HepG2 (cell line): ENCODE data around the gene ATP8A1. TPM values are rescaled to one million over a fixed set of nuclear protein-coding genes. Genes with fewer than 3 reads are reported as not detected.

Experiments used
- CCAR2 ChIP-seq: fragments of 200-400 bp; formaldehyde crosslinking; optimal IDR thresholded peaks from 2 replicates; pipeline ENCODE3; 2018; ENCODE audit warnings: low read depth, mild to moderate bottlenecking, low read length, moderate library complexity
- FOSL1 ChIP-seq: sonication (generic); formaldehyde crosslinking; IDR thresholded peaks from 2 replicates; pipeline ENCODE4 v1.9.0; 2021; ENCODE audit warnings: missing genetic modification reagents, borderline replicate concordance
- HCFC1 ChIP-seq: fragments of 150-350 bp; IDR thresholded peaks from 2 replicates; pipeline ENCODE4 v1.6.1; 2014; ENCODE audit warnings: low read depth, low read length
- HES4 ChIP-seq: sonication (generic); formaldehyde crosslinking; IDR thresholded peaks from 2 replicates; pipeline ENCODE4 v1.9.0; 2021; ENCODE audit warnings: mild to moderate bottlenecking, missing genetic modification reagents, borderline replicate concordance
- MTA3 ChIP-seq: sonication (generic); formaldehyde crosslinking; IDR thresholded peaks from 2 replicates; pipeline ENCODE4 v1.4.0; 2020; ENCODE audit warnings: missing genetic modification reagents
- NCOA2 ChIP-seq: sonication (generic); formaldehyde crosslinking; IDR thresholded peaks from 2 replicates; pipeline ENCODE4 v1.8.0; 2022; ENCODE audit warnings: inconsistent platforms
- PAX8 ChIP-seq: sonication (generic); formaldehyde crosslinking; IDR thresholded peaks from 2 replicates; pipeline ENCODE4 v1.8.0; 2022; ENCODE audit warnings: mild to moderate bottlenecking, missing genetic modification reagents, borderline replicate concordance
- SNAPC5 ChIP-seq: sonication (generic); formaldehyde crosslinking; IDR thresholded peaks from 2 replicates; pipeline ENCODE4 v1.8.1; 2023; ENCODE audit warnings: mild to moderate bottlenecking, missing genetic modification reagents, borderline replicate concordance
- SOX6 ChIP-seq, 2 experiments: fragments of 450-650 bp in 1 of 2; sonication (generic) in 1 of 2; formaldehyde crosslinking in 1 of 2; IDR thresholded peaks; 2 replicates each; pipeline versions ENCODE4 v1.4.0 to v1.6.1; 2017 to 2020; ENCODE audit warnings: antibody characterized with exemption in 1 of 2, mild to moderate bottlenecking in 1 of 2, missing genetic modification reagents in 1 of 2
- ZGPAT ChIP-seq: IDR thresholded peaks from 2 replicates; pipeline ENCODE4 v1.6.1; 2016; ENCODE audit warnings: mild to moderate bottlenecking
- ZKSCAN8 ChIP-seq: IDR thresholded peaks from 2 replicates; pipeline ENCODE4 v1.6.1; 2016; ENCODE audit warnings: borderline replicate concordance, missing genetic modification reagents, missing compliant biosample characterization
- ZNF552 ChIP-seq: sonication (generic); formaldehyde crosslinking; IDR thresholded peaks from 2 replicates; pipeline ENCODE4 v1.9.0; 2022; ENCODE audit warnings: missing genetic modification reagents, mild to moderate bottlenecking, borderline replicate concordance
- ZNF572 ChIP-seq: sonication (generic); formaldehyde crosslinking; IDR thresholded peaks from 2 replicates; pipeline ENCODE4 v1.5.1; 2020; ENCODE audit warnings: mild to moderate bottlenecking, missing genetic modification reagents
- ZNF687 ChIP-seq: sonication (generic); formaldehyde crosslinking; IDR thresholded peaks from 2 replicates; pipeline ENCODE4 v1.5.1; 2020; ENCODE audit warnings: mild to moderate bottlenecking, missing genetic modification reagents, moderate library complexity
- ZNF780A ChIP-seq: sonication (generic); formaldehyde crosslinking; IDR thresholded peaks from 2 replicates; pipeline ENCODE4 v1.8.0; 2022; ENCODE audit warnings: mild to moderate bottlenecking, missing genetic modification reagents, moderate library complexity
- ZNF792 ChIP-seq: IDR thresholded peaks from 2 replicates; pipeline ENCODE4 v1.6.1; 2016
- ZNF83 ChIP-seq: sonication (generic); formaldehyde crosslinking; IDR thresholded peaks from 2 replicates; pipeline ENCODE4 v1.4.0; 2020; ENCODE audit warnings: missing genetic modification reagents, mild to moderate bottlenecking, borderline replicate concordance
- ZNF878 ChIP-seq: sonication (generic); formaldehyde crosslinking; IDR thresholded peaks from 2 replicates; pipeline ENCODE4 v1.8.1; 2023; ENCODE audit warnings: mild to moderate bottlenecking, missing genetic modification reagents, moderate library complexity
- polyA plus RNA-seq, 8 experiments: library from polyadenylated mRNA; depleted of rRNA in 3 of 8; stranded (reverse) in 7 of 8; unstranded in 1 of 8; fragments of >200 nt; fragmentation: Illumina TruSeq in 4 of 8; extraction: Trizol in 4 of 8; gene quantifications; 2 replicates each; pipeline versions ENCODE4 v1.2.1 to v1.2.3, GENCODE V29; 2011 to 2016; ENCODE audit warnings: low read depth in 4 of 8, missing spikeins in 1 of 8, mixed read lengths in 1 of 8; ENCODE audit not compliant: insufficient read depth in 1 of 8
- total RNA-seq, 5 experiments: library from RNA; depleted of rRNA; stranded (reverse); fragments of >200 nt; fragmentation: Illumina TruSeq; extraction: Trizol; gene quantifications; 2 replicates each; pipeline ENCODE4 v1.2.3, GENCODE V29; 2016; ENCODE audit warnings: low read depth in 1 of 5

ATP8A1 gene
- total and polyA plus RNA-seq, 2 of the 13 experiments (the other 11 are each of a cell fraction or from before 2014, with no cell fraction given), result 1.7 to 6.2 TPM

GRCh38 chr4:42656679-42656943 lies 294 bp downstream of the ATP8A1 start (continued):
- TF ChIP-seq ZNF687 (CRISPR knock-in tag), result 0 out of 2 replicates have a peak, but pooled peaks have one; percentile 46
- no peak for TF ChIP-seq HCFC1
- TF ChIP-seq MTA3 (CRISPR knock-in tag), result no peak
- no peak for TF ChIP-seq ZNF792
- TF ChIP-seq FOSL1 (CRISPR knock-in tag), result no peak
- TF ChIP-seq ZKSCAN8 (CRISPR knock-in tag), result no peak
- TF ChIP-seq SOX6 (IDR thresholded peaks at IDR 0.05), result no peak
- TF ChIP-seq SOX6 (CRISPR knock-in tag; IDR thresholded peaks at IDR 0.05), result no peak
- TF ChIP-seq ZNF83 (CRISPR knock-in tag), result no peak
- no peak for TF ChIP-seq ZNF878 (CRISPR knock-in tag)
- no peak for TF ChIP-seq PAX8 (CRISPR knock-in tag)
- no peak for TF ChIP-seq CCAR2
- TF ChIP-seq ZGPAT (CRISPR knock-in tag), result no peak
- no peak for TF ChIP-seq SNAPC5 (CRISPR knock-in tag)
- TF ChIP-seq HES4 (CRISPR knock-in tag), result no peak
- TF ChIP-seq ZNF572 (CRISPR knock-in tag), result no peak
- TF ChIP-seq ZNF552, result no peak
- no peak for TF ChIP-seq ZNF780A (CRISPR knock-in tag)
- no peak for TF ChIP-seq NCOA2 (CRISPR knock-in tag)
